C4-2B (cell line): ENCODE results near the gene CTF1.

Source experiments
- CTCF ChIP-seq: fragments of 450-650 bp; conservative IDR thresholded peaks from 2 replicates; pipeline ENCODE4 v1.5.1; 2017; ENCODE audit warnings: mild to moderate bottlenecking
- ZFX ChIP-seq: fragments of 450-650 bp; IDR thresholded peaks from 2 replicates; pipeline ENCODE4 v1.6.1; 2017

GRCh38 chr16:30929167-30929566, 32.8 kb downstream of the CTF1 start:
- TF ChIP-seq CTCF (no peak), ZFX (no peak)
